GM12874 (cell line): ENCODE data around the gene DUSP6.

ENCODE experiments used
- TF ChIP-seq, protein P1 (sequence below): IDR thresholded peaks from 2 replicates; pipeline ENCODE4 v1.5.1; 2011; ENCODE audit warnings: low read depth, mild to moderate bottlenecking, control low read depth, low read length, moderate library complexity; ENCODE audit not compliant: insufficient read depth

The DUSP6 gene

DNA sequence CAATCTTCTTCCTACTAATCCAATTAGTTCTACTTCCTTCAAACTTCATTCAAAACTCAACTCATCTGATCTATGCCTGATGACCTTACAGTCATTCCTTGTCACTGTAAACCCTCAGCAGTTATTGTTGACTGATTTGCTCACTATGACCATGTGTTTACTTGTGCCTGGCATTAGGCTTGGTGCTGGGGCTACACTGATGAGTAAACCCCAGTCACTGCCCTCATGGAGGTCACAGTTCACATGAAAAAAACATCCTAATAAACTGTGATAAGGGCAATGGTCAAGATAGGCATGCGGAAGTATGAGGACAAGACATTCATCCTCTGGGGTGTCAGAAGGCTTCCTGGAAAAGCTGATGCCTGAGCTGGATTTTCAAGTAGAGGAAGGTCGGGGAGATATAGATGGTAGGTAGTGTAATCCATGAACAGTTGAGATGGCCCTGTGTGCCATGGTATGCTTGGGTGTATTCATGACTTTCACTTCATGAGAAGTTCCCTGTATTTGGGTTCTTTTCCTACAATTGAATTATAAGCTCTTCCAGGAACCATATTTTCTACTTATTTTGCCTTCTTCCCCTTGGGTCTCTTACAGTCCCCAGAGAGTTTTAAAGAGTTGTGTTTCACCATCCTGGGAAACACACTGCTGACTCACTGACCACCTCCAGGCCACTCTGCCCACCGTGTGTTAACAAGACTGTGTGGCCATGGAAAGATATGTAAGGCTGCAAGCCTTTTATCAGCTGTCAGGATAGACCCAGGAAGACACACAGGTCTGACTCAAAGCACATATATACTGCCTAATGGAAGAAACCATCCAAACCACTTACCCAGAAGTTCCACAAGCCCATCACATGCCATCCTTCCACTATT is 38.7 kb upstream of the DUSP6 start:
- TF ChIP-seq, protein P1, sequence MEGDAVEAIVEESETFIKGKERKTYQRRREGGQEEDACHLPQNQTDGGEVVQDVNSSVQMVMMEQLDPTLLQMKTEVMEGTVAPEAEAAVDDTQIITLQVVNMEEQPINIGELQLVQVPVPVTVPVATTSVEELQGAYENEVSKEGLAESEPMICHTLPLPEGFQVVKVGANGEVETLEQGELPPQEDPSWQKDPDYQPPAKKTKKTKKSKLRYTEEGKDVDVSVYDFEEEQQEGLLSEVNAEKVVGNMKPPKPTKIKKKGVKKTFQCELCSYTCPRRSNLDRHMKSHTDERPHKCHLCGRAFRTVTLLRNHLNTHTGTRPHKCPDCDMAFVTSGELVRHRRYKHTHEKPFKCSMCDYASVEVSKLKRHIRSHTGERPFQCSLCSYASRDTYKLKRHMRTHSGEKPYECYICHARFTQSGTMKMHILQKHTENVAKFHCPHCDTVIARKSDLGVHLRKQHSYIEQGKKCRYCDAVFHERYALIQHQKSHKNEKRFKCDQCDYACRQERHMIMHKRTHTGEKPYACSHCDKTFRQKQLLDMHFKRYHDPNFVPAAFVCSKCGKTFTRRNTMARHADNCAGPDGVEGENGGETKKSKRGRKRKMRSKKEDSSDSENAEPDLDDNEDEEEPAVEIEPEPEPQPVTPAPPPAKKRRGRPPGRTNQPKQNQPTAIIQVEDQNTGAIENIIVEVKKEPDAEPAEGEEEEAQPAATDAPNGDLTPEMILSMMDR = no peak

DNA sequence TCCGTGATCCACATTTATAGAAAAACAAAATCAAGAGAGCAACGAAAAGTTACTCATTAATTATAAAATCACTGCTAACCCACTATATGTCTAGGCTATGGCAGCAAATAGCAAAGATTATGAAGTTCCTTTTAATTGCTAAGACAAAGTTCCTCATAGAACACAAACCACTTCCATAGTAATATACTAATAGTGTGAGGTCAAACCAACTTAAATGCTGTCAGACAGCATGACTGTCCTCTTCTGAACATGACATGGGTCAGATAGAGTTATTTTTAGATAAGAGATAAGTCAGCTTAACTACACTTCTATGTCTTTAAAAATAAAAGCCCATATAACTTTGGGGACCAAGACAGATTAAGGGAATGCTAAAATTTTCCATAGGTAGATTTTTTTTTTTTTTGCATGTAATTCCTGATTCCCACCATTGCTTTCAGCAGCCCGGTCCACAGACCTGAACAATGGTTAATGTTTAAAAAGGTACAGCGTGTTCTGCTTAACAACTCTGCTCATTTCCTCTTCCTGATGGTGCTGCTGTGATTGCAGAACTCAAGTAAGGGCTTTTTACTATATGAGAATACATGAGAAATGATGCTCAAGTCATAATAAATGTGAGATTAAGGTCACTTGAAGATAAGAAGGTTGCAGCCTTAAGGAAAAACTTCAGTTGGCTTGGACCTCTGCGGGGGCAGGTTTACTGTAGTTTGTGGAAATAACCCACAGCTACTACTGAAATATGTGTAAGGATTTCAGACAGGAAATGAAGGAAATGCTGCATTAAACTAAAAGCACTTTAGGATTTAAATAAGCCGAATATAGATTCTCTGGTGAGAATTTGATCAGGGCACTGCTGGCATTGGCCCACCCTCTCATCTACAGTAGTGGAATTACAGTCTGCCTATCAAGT is 37.7 kb upstream of the DUSP6 start:
- TF ChIP-seq, protein P1 = no peak

DNA sequence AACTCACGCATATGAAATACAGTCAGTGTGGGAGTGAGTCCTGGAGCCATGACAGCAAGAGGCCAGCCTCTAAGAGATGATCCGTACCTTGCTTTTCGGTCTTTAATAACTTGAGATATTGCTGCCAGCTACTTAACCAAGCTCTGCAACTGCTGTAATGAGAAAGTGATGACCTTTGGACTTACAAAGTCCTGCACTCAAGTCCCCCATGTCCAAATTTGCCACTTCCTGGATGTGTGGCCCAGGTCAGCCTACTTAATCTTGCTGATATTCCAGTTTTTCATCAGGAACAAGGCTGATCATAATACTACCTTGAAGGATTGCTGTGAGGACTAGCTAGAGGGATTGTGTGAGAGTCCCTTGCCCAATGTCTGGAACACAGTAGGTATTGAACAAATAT is 33.8 kb upstream of the DUSP6 start:
- TF ChIP-seq, protein P1 = no peak

DNA sequence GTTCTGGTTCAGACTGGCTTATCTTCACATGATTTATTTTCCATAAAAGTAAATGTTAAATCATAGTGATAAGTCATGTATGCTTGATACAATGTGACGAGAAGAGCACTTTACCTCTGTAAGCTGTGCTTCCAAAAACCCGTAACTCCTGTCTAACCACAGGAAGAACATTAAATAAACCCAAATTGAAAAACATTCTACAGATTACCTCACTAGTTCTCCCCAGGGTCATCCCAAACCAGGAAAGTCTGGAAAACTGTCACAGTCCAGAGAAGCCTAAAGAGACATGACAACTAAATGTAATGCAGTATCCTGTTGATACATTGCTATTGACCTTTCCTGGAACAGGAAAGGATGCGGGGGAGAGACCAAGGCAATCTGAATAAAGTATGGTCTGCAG is 32.5 kb upstream of the DUSP6 start:
- TF ChIP-seq, protein P1 = no peak

DNA sequence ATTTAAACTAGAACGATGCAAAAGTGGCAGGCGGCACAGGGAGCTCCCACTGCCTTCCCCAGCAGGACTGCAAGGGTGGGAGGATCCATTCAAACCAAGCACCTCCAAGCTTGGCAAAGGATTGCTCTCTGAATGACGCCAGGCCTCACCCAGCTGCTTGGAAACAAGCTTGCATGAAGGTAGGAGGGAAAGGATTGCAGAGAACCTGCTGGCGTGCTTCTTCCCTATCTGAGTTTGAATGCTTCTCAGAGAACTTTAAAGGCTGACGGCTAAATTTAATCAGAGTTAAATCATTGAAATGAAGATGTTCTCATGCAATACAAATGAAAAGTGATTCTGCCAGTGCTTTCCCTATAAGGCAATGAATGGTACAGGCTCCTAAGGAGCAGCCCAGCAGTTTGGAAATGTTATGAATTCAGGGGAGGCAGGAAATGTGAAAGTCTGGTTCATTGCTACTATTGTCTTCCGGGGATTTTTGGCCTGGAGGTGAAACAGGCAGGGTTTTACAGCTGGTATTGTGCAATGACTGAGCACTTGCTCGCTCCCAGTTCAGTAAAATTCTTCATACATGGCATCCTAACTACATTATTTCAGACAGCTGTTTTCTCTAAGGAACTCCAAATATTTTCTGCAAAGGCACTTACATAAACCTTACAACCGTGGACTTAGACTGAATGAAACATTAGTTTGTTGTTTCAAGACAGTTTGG is 31.9 kb upstream of the DUSP6 start:
- TF ChIP-seq, protein P1 = no peak

DNA sequence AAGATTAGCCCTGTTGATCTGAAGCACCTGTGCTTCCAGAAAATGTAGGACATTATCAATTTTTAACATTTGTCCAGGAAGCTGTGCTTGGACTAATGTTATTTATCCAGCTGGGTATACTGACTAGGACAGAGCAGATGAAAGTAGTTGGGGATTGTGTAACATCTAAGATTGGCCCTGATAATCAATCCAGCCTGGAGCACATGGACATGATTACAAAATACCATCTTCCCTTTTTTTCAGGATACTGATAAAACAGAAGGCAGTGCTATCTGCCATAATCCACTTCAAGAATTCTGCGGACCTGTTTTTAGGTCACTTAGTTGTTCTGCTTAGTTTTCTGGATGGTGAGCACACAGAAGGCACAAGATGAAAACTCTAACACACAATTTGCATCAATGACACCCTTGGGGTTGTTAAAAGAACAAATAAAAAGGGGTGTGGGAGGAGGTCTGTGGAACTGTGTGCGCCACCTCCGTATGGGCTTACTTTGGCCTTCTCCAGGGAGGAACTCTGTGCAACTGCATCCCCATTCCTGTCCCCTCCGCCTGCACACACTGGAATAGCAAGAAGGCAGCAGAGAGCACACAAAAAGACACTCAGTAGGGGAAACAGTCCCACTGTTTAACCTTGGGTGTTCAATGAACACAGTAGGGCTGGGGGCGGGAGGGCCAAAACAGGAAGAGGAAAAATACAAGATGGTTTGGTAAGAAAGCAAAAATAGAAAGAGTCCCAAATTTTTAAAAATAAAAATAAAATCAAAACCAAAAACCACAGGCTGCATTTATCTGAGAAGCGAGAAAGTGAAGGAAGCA is 31.1 kb upstream of the DUSP6 start:
- TF ChIP-seq, protein P1 = no peak
